HG03039 (cell line): Measurements from ENCODE around the gene LPP.
"Not testable (repeated sequence)": the region's sequence is repeated elsewhere in the genome, so short reads cannot be mapped to it uniquely, and the experiment has no call there.

Experiments
- ATAC-seq: cut with Tn5 transposase; IDR thresholded peaks from one replicate; pipeline ENCODE4 v1.9.1; 2021; ENCODE audit warnings: mild to moderate bottlenecking, moderate library complexity; ENCODE audit not compliant: unreplicated experiment

The LPP gene

GRCh38 chr3:188690064-188690463, 536.1 kb downstream of the LPP start:
- ATAC-seq: no peak

- ATAC-seq: no peak
Measured at GRCh38 chr3:188691004-188691403, 537.0 kb downstream of the LPP start.

GRCh38 chr3:188691665-188692064, 537.7 kb downstream of the LPP start:
- no peak for ATAC-seq

- no peak for ATAC-seq
Measured at GRCh38 chr3:188692700-188693099, 538.7 kb downstream of the LPP start.

GRCh38 chr3:188693435-188693834, 539.5 kb downstream of the LPP start:
- ATAC-seq: no peak

- ATAC-seq: no peak
Measured at GRCh38 chr3:188695241-188695640, 541.3 kb downstream of the LPP start.

- no peak for ATAC-seq
Measured at GRCh38 chr3:188697127-188697526, 543.2 kb downstream of the LPP start.

- ATAC-seq: no peak
Measured at GRCh38 chr3:188698436-188698835, 544.5 kb downstream of the LPP start.

- ATAC-seq: no peak
Measured at GRCh38 chr3:188700501-188700900, 546.5 kb downstream of the LPP start.

GRCh38 chr3:188700918-188701317, 547.0 kb downstream of the LPP start:
- no peak for ATAC-seq

- no peak for ATAC-seq
Measured at GRCh38 chr3:188701485-188701969, 547.6 kb downstream of the LPP start.

- not testable (repeated sequence) for ATAC-seq
Measured at GRCh38 chr3:188702028-188702427, 548.1 kb downstream of the LPP start.

- no peak for ATAC-seq
Measured at GRCh38 chr3:188706176-188706575, 552.2 kb downstream of the LPP start.

GRCh38 chr3:188706599-188706998, 552.6 kb downstream of the LPP start:
- no peak for ATAC-seq

- no peak for ATAC-seq
Measured at GRCh38 chr3:188707381-188708288, 553.7 kb downstream of the LPP start.

- ATAC-seq: no peak
Measured at GRCh38 chr3:188711881-188712247, 557.9 kb downstream of the LPP start.

GRCh38 chr3:188712248-188712924, 558.4 kb downstream of the LPP start:
- ATAC-seq: no peak

GRCh38 chr3:188712991-188713390, 559.0 kb downstream of the LPP start:
- no peak for ATAC-seq

- ATAC-seq: no peak
Measured at GRCh38 chr3:188719545-188719944, 565.6 kb downstream of the LPP start.

GRCh38 chr3:188720215-188720614, 566.3 kb downstream of the LPP start:
- ATAC-seq: no peak

- no peak for ATAC-seq
Measured at GRCh38 chr3:188720636-188721035, 566.7 kb downstream of the LPP start.

GRCh38 chr3:188721312-188721711, 567.4 kb downstream of the LPP start:
- ATAC-seq: no peak
